Activated CD4-positive, alpha-beta memory T cell treated with anti-CD3 and anti-CD28 coated beads, Interleukin-2, amount 10 ng/mL, durations not matched to agents 7 days and 5 days (primary cell): ENCODE data around the gene AMZ2. TPM values are rescaled to one million over a fixed set of nuclear protein-coding genes. Genes with fewer than 3 reads are reported as not detected.
"Not testable (repeated sequence)": the region's sequence is repeated elsewhere in the genome, so short reads cannot be mapped to it uniquely, and the experiment has no call there.

ENCODE experiments used
- CTCF ChIA-PET: fragments of 350-600 bp; sonication (Branson Sonifier 250); formaldehyde crosslinking; loops from one replicate; lab custom pipeline; 2021; ENCODE audit warnings: antibody characterized with exemption, inconsistent platforms; lab: Charles Lee
- POLR2A ChIA-PET: fragments of 350-600 bp; sonication (Branson Sonifier 250); formaldehyde crosslinking; loops from one replicate; lab custom pipeline; 2021; ENCODE audit warnings: antibody characterized with exemption; lab: Charles Lee
- DNase-seq: peaks from one replicate; pipeline ENCODE4 v3.0.0-alpha.2; 2020
- H3K27ac Mint-ChIP-seq: one replicate; pipeline ENCODE4 v1.8.0; 2021; ENCODE audit warnings: mild to moderate bottlenecking, mixed read lengths
- H3K27me3 Mint-ChIP-seq: one replicate; pipeline ENCODE4 v1.8.0; 2021; ENCODE audit warnings: mixed read lengths
- H3K36me3 Mint-ChIP-seq: one replicate; pipeline ENCODE4 v1.8.0; 2021; ENCODE audit warnings: low read depth, mixed read lengths
- H3K4me1 Mint-ChIP-seq: one replicate; pipeline ENCODE4 v1.8.0; 2021; ENCODE audit warnings: mixed read lengths
- H3K4me3 Mint-ChIP-seq: one replicate; pipeline ENCODE4 v1.8.0; 2021; ENCODE audit warnings: mild to moderate bottlenecking, mixed read lengths
- H3K9me3 Mint-ChIP-seq: one replicate; pipeline ENCODE4 v1.8.0; 2021; ENCODE audit warnings: mixed read lengths
- total RNA-seq, 2 experiments: library from RNA; stranded (reverse); gene quantifications; one replicate each; pipeline ENCODE4 v1.2.3, GENCODE V29; 2021

Gene AMZ2
- 100 to 1,000 TPM; 106 to 121 TPM for total RNA-seq

GRCh38 chr17:68247445-68248198 is at the start of gene AMZ2:
Gene AMZ2, plus strand, starts transcription at chr17:68248043. Its CDS starts 2,145 bp downstream, at chr17:68250188.
- H3K27ac Mint-ChIP-seq, result peak within 1 kb of the TSS; percentile 90
- POLR2A ChIA-PET, result interaction anchor here (0.7 to 5.9 kb wide), 38 partner anchors 8 to 251 kb away, joined by 3 to 112 read pairs (median 5); partner anchors contain the start of genes ARSG, KPNA2, SLC16A6 and WIPI1
- no peaks in the 10 kb centered on the region for H3K9me3 Mint-ChIP-seq

GRCh38 chr17:68198931-68199836 is 48.7 kb upstream of the AMZ2 start:
- H3K36me3 Mint-ChIP-seq, result no peaks in the 10 kb centered on the region
- peaks cover 46% of the 10 kb centered on the region for H3K4me1 Mint-ChIP-seq
- no peaks in the 10 kb centered on the region for H3K9me3 Mint-ChIP-seq
- H3K27ac Mint-ChIP-seq, result no peak overlapping the region
- H3K27me3 Mint-ChIP-seq, result peaks cover 41% of the 10 kb centered on the region
- peak overlapping the region; percentile 70 for H3K4me3 Mint-ChIP-seq
- ChIA-PET POLR2A (interaction anchor here (0.6 to 7.8 kb wide), 12 partner anchors 14 to 269 kb away, joined by 3 to 153 read pairs (median 4); partner anchors contain the start of genes AMZ2 and WIPI1), CTCF (interaction anchor here (0.8 to 4.7 kb wide), 15 partner anchors 15 to 264 kb away, joined by 3 to 105 read pairs (median 5); partner anchors contain the start of gene AMZ2)
- peak; percentile 57 for DNase-seq

More at GRCh38 chr17:68247445-68248198, at the start of gene AMZ2:
- CTCF ChIA-PET, result interaction anchor here (0.8 to 5.8 kb wide), 13 partner anchors 10 to 219 kb away, joined by 3 to 27 read pairs (median 6); no protein-coding TSS in a partner anchor
- H3K27me3 Mint-ChIP-seq, result no peaks in the 10 kb centered on the region
- H3K36me3 Mint-ChIP-seq, result peaks cover 45% of the 10 kb centered on the region
- H3K4me3 Mint-ChIP-seq, result peak within 1 kb of the TSS; percentile 85
- DNase-seq, result peak; percentile 97
- H3K4me1 Mint-ChIP-seq, result peaks cover 42% of the 10 kb centered on the region

GRCh38 chr17:68199837-68200688 is 47.8 kb upstream of the AMZ2 start:
- Mint-ChIP-seq H3K27ac (peak overlapping the region; percentile 15), H3K27me3 (peaks cover 39% of the 10 kb centered on the region), H3K9me3 (no peaks in the 10 kb centered on the region), H3K4me1 (peaks cover 50% of the 10 kb centered on the region), H3K4me3 (peak overlapping the region; percentile 70), H3K36me3 (no peaks in the 10 kb centered on the region)
- POLR2A ChIA-PET, result interaction anchor here (0.6 to 7.8 kb wide), 15 partner anchors 14 to 313 kb away, joined by 3 to 153 read pairs (median 3); partner anchors contain the start of genes AMZ2 and WIPI1
- DNase-seq, result no peak
- CTCF ChIA-PET, result interaction anchor here (0.6 to 4.7 kb wide), 26 partner anchors 12 to 298 kb away, joined by 3 to 105 read pairs (median 5); partner anchors contain the start of gene AMZ2

- Mint-ChIP-seq H3K4me1 (peaks cover 44% of the 10 kb centered on the region), H3K4me3 (peak overlapping the region; percentile 70), H3K9me3 (no peaks in the 10 kb centered on the region), H3K36me3 (no peaks in the 10 kb centered on the region), H3K27me3 (peaks cover 31% of the 10 kb centered on the region), H3K27ac (no peak overlapping the region)
- ChIA-PET CTCF (interaction anchor here (0.6 to 4.7 kb wide), 22 partner anchors 11 to 297 kb away, joined by 3 to 105 read pairs (median 5); no protein-coding TSS in a partner anchor), POLR2A (interaction anchor here (0.7 to 7.8 kb wide), 12 partner anchors 17 to 312 kb away, joined by 3 to 153 read pairs (median 4); partner anchors contain the start of genes AMZ2, ARSG and WIPI1)
- DNase-seq, result peak; percentile 82
Observed at GRCh38 chr17:68200689-68201417, 47.0 kb upstream of the AMZ2 start.

- ChIA-PET POLR2A (interaction anchor here (0.7 to 7.8 kb wide), 7 partner anchors 17 to 256 kb away, joined by 3 to 153 read pairs (median 9); partner anchors contain the start of genes AMZ2, ARSG and WIPI1), CTCF (interaction anchor here (1.3 to 4.7 kb wide), 14 partner anchors 11 to 266 kb away, joined by 3 to 105 read pairs (median 6); no protein-coding TSS in a partner anchor)
- H3K27me3 Mint-ChIP-seq, result peaks cover 28% of the 10 kb centered on the region
- not testable (repeated sequence) for H3K4me3 Mint-ChIP-seq, H3K9me3 Mint-ChIP-seq, DNase-seq, H3K27ac Mint-ChIP-seq, H3K36me3 Mint-ChIP-seq
- H3K4me1 Mint-ChIP-seq, result peaks cover 42% of the 10 kb centered on the region
Observed at GRCh38 chr17:68201418-68201771, 46.4 kb upstream of the AMZ2 start.

GRCh38 chr17:68202321-68202720 is 45.5 kb upstream of the AMZ2 start:
- not testable (repeated sequence) for H3K27ac Mint-ChIP-seq, H3K4me3 Mint-ChIP-seq, H3K9me3 Mint-ChIP-seq, DNase-seq
- H3K36me3 Mint-ChIP-seq, result peaks cover 11% of the 10 kb centered on the region
- peaks cover 46% of the 10 kb centered on the region for H3K4me1 Mint-ChIP-seq
- CTCF ChIA-PET, result interaction anchor here (1.6 to 4.7 kb wide), 5 partner anchors 18 to 265 kb away, joined by 4 to 105 read pairs (median 31); no protein-coding TSS in a partner anchor
- peaks cover 28% of the 10 kb centered on the region for H3K27me3 Mint-ChIP-seq
- POLR2A ChIA-PET, result interaction anchor here (1.2 to 7.8 kb wide), 2 partner anchors 18 to 46 kb away, joined by 3 to 153 read pairs; partner anchors contain the start of gene AMZ2

- peaks cover 8% of the 10 kb centered on the region for H3K27me3 Mint-ChIP-seq
- ChIA-PET POLR2A (interaction anchor here (0.6 to 4.3 kb wide), 16 partner anchors 12 to 256 kb away, joined by 3 to 73 read pairs (median 8); partner anchors contain the start of genes AMZ2, ARSG, KPNA2 and SLC16A6), CTCF (interaction anchor here (0.6 to 3.5 kb wide), 20 partner anchors 10 to 255 kb away, joined by 3 to 30 read pairs (median 4); partner anchors contain the start of genes AMZ2 and KPNA2)
- H3K27ac Mint-ChIP-seq, result peak overlapping the region; percentile 87
- no peaks in the 10 kb centered on the region for H3K9me3 Mint-ChIP-seq
- no peak for DNase-seq
- H3K4me3 Mint-ChIP-seq, result peak overlapping the region; percentile 83
- peaks cover 36% of the 10 kb centered on the region for H3K4me1 Mint-ChIP-seq
- peaks cover 20% of the 10 kb centered on the region for H3K36me3 Mint-ChIP-seq
Observed at GRCh38 chr17:68204736-68205135, 43.1 kb upstream of the AMZ2 start.

- DNase-seq, result peak; percentile 93
- Mint-ChIP-seq H3K36me3 (peaks cover 24% of the 10 kb centered on the region), H3K27me3 (peaks cover 2% of the 10 kb centered on the region), H3K9me3 (no peaks in the 10 kb centered on the region), H3K4me1 (peaks cover 33% of the 10 kb centered on the region), H3K27ac (peak overlapping the region; percentile 87), H3K4me3 (peak overlapping the region; percentile 83)
- CTCF ChIA-PET, result interaction anchor here (0.6 to 3.5 kb wide), 24 partner anchors 10 to 255 kb away, joined by 3 to 30 read pairs (median 4); partner anchors contain the start of genes AMZ2 and KPNA2
- POLR2A ChIA-PET, result interaction anchor here (0.6 to 4.3 kb wide), 22 partner anchors 9 to 256 kb away, joined by 3 to 73 read pairs (median 6); partner anchors contain the start of genes AMZ2, ARSG, KPNA2 and SLC16A6
Observed at GRCh38 chr17:68205251-68205807, 42.5 kb upstream of the AMZ2 start.

- peak overlapping the region; percentile 83 for H3K4me3 Mint-ChIP-seq
- POLR2A ChIA-PET, result interaction anchor here (0.9 to 4.3 kb wide), 21 partner anchors 9 to 255 kb away, joined by 3 to 73 read pairs (median 5); partner anchors contain the start of genes AMZ2, ARSG, SLC16A6 and WIPI1
- H3K27ac Mint-ChIP-seq, result peak overlapping the region; percentile 89
- DNase-seq, result no peak
- no peaks in the 10 kb centered on the region for H3K27me3 Mint-ChIP-seq
- H3K36me3 Mint-ChIP-seq, result peaks cover 31% of the 10 kb centered on the region
- H3K4me1 Mint-ChIP-seq, result peaks cover 34% of the 10 kb centered on the region
- no peaks in the 10 kb centered on the region for H3K9me3 Mint-ChIP-seq
- CTCF ChIA-PET, result interaction anchor here (0.6 to 3.5 kb wide), 14 partner anchors 13 to 739 kb away, joined by 3 to 30 read pairs (median 4); partner anchors contain the start of genes AMZ2 and KPNA2
Observed at GRCh38 chr17:68205808-68206720, 41.8 kb upstream of the AMZ2 start.
